ENCODE measurements around the gene CDC42BPA. TPM values are rescaled to one million over a fixed set of nuclear protein-coding genes. Genes with fewer than 3 reads are reported as not detected.
A peak's percentile ranks its signal among the peaks of the same experiment; 100 is the strongest.

CDC42BPA gene
- total RNA-seq, 1 experiment from 2014 or later, result 32.0 TPM

DNA sequence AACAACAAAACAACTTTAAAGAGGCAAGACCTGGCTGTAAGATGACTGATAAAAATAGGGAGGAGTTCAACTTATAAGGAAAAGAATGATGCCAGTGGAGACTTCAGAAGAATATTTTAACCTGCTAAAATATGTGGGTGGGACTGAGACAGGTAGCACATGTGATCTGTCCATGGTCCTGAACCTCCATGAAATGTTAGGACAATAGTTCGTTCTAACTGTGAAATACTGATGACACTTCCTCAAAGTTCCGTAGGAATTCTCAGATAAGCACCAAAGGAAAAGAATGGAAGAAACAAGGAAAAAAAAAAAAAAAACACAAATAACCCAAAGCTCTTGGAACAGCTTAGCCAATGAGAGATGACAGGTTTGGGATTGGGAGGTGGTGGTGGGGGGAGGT lies 44.7 kb downstream of the CDC42BPA start:
- Histone ChIP-seq H3K4me2 (ENCODE audit: low read length) (no peak overlapping the region), H3K4me1 (ENCODE audit: insufficient read depth, low read length) (0 out of 2 replicates have a peak, but pooled peaks cover 4% of the 10 kb centered on the region), H3F3A (ENCODE audit: low read length, unreplicated experiment) (no peaks in the 10 kb centered on the region), H3K36me3 (ENCODE audit: low read depth, low read length) (no peaks in the 10 kb centered on the region), H3K9me3 (ENCODE audit: low read length) (no peaks in the 10 kb centered on the region), H3K27ac (ENCODE audit: low read length) (no peak overlapping the region), H3K4me3 (ENCODE audit: low read length) (no peak overlapping the region), H2AFZ (ENCODE audit: low read length) (no peak overlapping the region), H4K20me1 (ENCODE audit: low read length) (peaks cover 18% of the 10 kb centered on the region; the same call in 1 of the 2 replicates), H3K79me2 (ENCODE audit: low read length) (peaks cover 36% of the 10 kb centered on the region), H3K9ac (ENCODE audit: low read length) (no peak overlapping the region), H3K27me3 (ENCODE audit: low read length) (no peaks in the 10 kb centered on the region), H3K9me2 (replicated peaks; ENCODE audit: low read length) (no peaks in the 10 kb centered on the region)
- DNase-seq (peak; percentile 84), ATAC-seq (peak; percentile 49; the same call in 1 of the 2 replicates)
- POLR2A ChIA-PET (ENCODE audit: unreplicated experiment), result no interaction called here
- BruUV-seq (replicated peaks), result no TSS peak
- TF ChIP-seq EZH2phosphoT487 (IDR thresholded peaks at IDR 0.05; ENCODE audit: borderline replicate concordance, low read length) (no peak), EZH2 (IDR thresholded peaks at IDR 0.05; ENCODE audit: low read length, unreplicated experiment) (no peak), CTCF (conservative IDR thresholded peaks at IDR 0.05; ENCODE audit: low read depth, low read length) (no peak)
- CTCF ChIA-PET, result no interaction called here
- intact Hi-C loops (cut with micrococcal nuclease), result no loop called here

DNA sequence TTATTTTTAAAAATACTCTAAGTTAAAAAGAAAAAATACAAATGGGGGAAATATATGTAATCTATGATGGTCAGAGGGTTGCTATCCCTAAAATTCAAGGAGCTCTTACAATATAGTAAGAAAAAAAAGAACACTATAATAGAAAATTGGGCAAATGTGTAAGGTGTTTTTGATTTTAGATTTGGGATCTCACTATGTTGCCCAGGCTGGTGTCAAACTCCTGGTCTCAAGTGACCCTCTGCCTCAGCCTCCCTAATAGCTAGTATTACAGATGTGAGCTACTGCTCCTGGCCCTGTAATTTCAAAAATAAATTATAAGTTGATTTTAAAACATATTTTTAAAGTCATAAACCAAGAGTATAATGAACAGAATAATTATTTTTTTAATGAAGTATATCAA lies 45.9 kb downstream of the CDC42BPA start:
- Histone ChIP-seq H3K27ac (ENCODE audit: low read length) (no peak overlapping the region), H3K4me2 (ENCODE audit: low read length) (no peak overlapping the region), H3K36me3 (ENCODE audit: low read depth, low read length) (no peaks in the 10 kb centered on the region), H3K9me3 (ENCODE audit: low read length) (no peaks in the 10 kb centered on the region), H3K79me2 (ENCODE audit: low read length) (peaks cover 42% of the 10 kb centered on the region), H3K4me3 (ENCODE audit: low read length) (no peak overlapping the region), H3K9me2 (replicated peaks; ENCODE audit: low read length) (no peaks in the 10 kb centered on the region), H3K27me3 (ENCODE audit: low read length) (no peaks in the 10 kb centered on the region), H3F3A (ENCODE audit: low read length, unreplicated experiment) (no peaks in the 10 kb centered on the region), H2AFZ (ENCODE audit: low read length) (no peak overlapping the region), H4K20me1 (ENCODE audit: low read length) (peaks cover 18% of the 10 kb centered on the region; the same call in 1 of the 2 replicates), H3K4me1 (ENCODE audit: insufficient read depth, low read length) (0 out of 2 replicates have a peak, but pooled peaks cover 4% of the 10 kb centered on the region), H3K9ac (ENCODE audit: low read length) (no peak overlapping the region)
- intact Hi-C loops (cut with micrococcal nuclease), result no loop called here
- BruUV-seq (replicated peaks), result no TSS peak
- no peak for DNase-seq
- TF ChIP-seq EZH2phosphoT487 (IDR thresholded peaks at IDR 0.05; ENCODE audit: borderline replicate concordance, low read length), result no peak
- TF ChIP-seq CTCF (conservative IDR thresholded peaks at IDR 0.05; ENCODE audit: low read depth, low read length), result no peak
- no peak for TF ChIP-seq EZH2 (IDR thresholded peaks at IDR 0.05; ENCODE audit: low read length, unreplicated experiment)
- ChIA-PET POLR2A (ENCODE audit: unreplicated experiment) (no interaction called here), CTCF (interaction anchor here (0.7 kb wide), 1 partner anchor 45 kb away, joined by 4 read pairs; no protein-coding TSS in a partner anchor)
- ATAC-seq, result no peak

DNA sequence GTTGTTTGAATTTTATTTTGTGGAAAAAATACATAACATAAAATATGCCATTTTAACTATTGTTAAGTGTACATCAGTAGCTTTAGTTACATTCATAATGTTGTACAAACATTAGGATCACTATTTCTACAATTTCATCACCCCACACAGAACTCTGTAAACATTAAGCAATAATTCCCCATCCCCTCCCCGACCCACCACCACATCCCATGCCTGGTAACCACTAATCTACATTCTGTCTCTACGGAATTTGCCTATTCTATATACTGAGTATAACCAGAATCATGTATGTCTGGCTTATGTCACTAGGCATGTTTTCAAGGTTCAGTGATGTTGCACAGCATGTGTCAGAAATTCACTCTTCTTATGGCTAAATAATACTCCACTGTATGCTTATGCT lies 47.7 kb downstream of the CDC42BPA start:
- H3K27ac ChIP-seq (ENCODE audit: low read length), result no peak overlapping the region
- DNase-seq, result no peak
- H3K27me3 ChIP-seq (ENCODE audit: low read length), result no peaks in the 10 kb centered on the region
- H3K4me1 ChIP-seq (ENCODE audit: insufficient read depth, low read length), result 0 out of 2 replicates have a peak, but pooled peaks cover 4% of the 10 kb centered on the region
- H3K4me2 ChIP-seq (ENCODE audit: low read length), result no peak overlapping the region
- no peak for ATAC-seq
- no peak overlapping the region for H3K9ac ChIP-seq (ENCODE audit: low read length)
- no peaks in the 10 kb centered on the region for H3F3A ChIP-seq (ENCODE audit: low read length, unreplicated experiment)
- peaks cover 22% of the 10 kb centered on the region; the same call in 1 of the 2 replicates for H4K20me1 ChIP-seq (ENCODE audit: low read length)
- no TSS peak for BruUV-seq (replicated peaks)
- CTCF ChIA-PET, result no interaction called here
- peaks cover 42% of the 10 kb centered on the region for H3K79me2 ChIP-seq (ENCODE audit: low read length)
- no peak overlapping the region for H2AFZ ChIP-seq (ENCODE audit: low read length)
- intact Hi-C loops (cut with micrococcal nuclease), result no loop called here
- POLR2A ChIA-PET (ENCODE audit: unreplicated experiment), result interaction anchor here (0.6 kb wide), 1 partner anchor 28 kb away, joined by 6 read pairs; no protein-coding TSS in a partner anchor
- no peaks in the 10 kb centered on the region for H3K9me3 ChIP-seq (ENCODE audit: low read length)
- H3K4me3 ChIP-seq (ENCODE audit: low read length), result no peak overlapping the region
- no peak for TF ChIP-seq EZH2phosphoT487 (IDR thresholded peaks at IDR 0.05; ENCODE audit: borderline replicate concordance, low read length)
- TF ChIP-seq CTCF (conservative IDR thresholded peaks at IDR 0.05; ENCODE audit: low read depth, low read length), result no peak
- TF ChIP-seq EZH2 (IDR thresholded peaks at IDR 0.05; ENCODE audit: low read length, unreplicated experiment), result no peak
- H3K36me3 ChIP-seq (ENCODE audit: low read depth, low read length), result no peaks in the 10 kb centered on the region
- H3K9me2 ChIP-seq (replicated peaks; ENCODE audit: low read length), result no peaks in the 10 kb centered on the region
